HG03066 (cell line): ENCODE measurements around the gene ACOXL.
"Not testable (repeated sequence)": the region's sequence is repeated elsewhere in the genome, so short reads cannot be mapped to it uniquely, and the experiment has no call there.

Experiments used
- ATAC-seq: cut with Tn5 transposase; IDR thresholded peaks from one replicate; pipeline ENCODE4 v1.9.1; 2021; ENCODE audit warnings: low read depth; ENCODE audit not compliant: unreplicated experiment

Gene ACOXL

GRCh38 chr2:110950281-110950680 lies 217.9 kb downstream of the ACOXL start:
- no peak for ATAC-seq

GRCh38 chr2:110955045-110955444 lies 222.7 kb downstream of the ACOXL start:
- ATAC-seq: no peak

- no peak for ATAC-seq
These were observed 223.2 kb downstream of the ACOXL start for GRCh38 chr2:110955556-110955955.

GRCh38 chr2:110957293-110957692 lies 224.9 kb downstream of the ACOXL start:
- no peak for ATAC-seq

GRCh38 chr2:110958346-110959119 lies 226.2 kb downstream of the ACOXL start:
- no peak for ATAC-seq

GRCh38 chr2:110959198-110959597 lies 226.8 kb downstream of the ACOXL start:
- no peak for ATAC-seq

- no peak for ATAC-seq
These were observed 227.9 kb downstream of the ACOXL start for GRCh38 chr2:110960281-110960680.

- ATAC-seq: no peak
These were observed 228.6 kb downstream of the ACOXL start for GRCh38 chr2:110960954-110961353.

- ATAC-seq: not testable (repeated sequence)
These were observed 229.3 kb downstream of the ACOXL start for GRCh38 chr2:110961643-110962042.

- ATAC-seq: no peak
These were observed 237.3 kb downstream of the ACOXL start for GRCh38 chr2:110969696-110970095.

GRCh38 chr2:110970201-110970600 lies 237.8 kb downstream of the ACOXL start:
- ATAC-seq: no peak

- ATAC-seq: no peak
These were observed 239.4 kb downstream of the ACOXL start for GRCh38 chr2:110971811-110972210.

GRCh38 chr2:110973262-110973661 lies 240.9 kb downstream of the ACOXL start:
- ATAC-seq: no peak

- ATAC-seq: no peak
These were observed 245.0 kb downstream of the ACOXL start for GRCh38 chr2:110977403-110977802.

GRCh38 chr2:110978148-110978547 lies 245.8 kb downstream of the ACOXL start:
- ATAC-seq: no peak

- no peak for ATAC-seq
These were observed 246.5 kb downstream of the ACOXL start for GRCh38 chr2:110978756-110979470.

GRCh38 chr2:110979471-110980338 lies 247.3 kb downstream of the ACOXL start:
- ATAC-seq: no peak

- no peak for ATAC-seq
These were observed 248.1 kb downstream of the ACOXL start for GRCh38 chr2:110980339-110981062.

GRCh38 chr2:110983133-110983532 lies 250.8 kb downstream of the ACOXL start:
- no peak for ATAC-seq

GRCh38 chr2:110984694-110985490 lies 252.5 kb downstream of the ACOXL start:
- ATAC-seq: no peak
